Measurements from ENCODE around the gene EDNRA.

EDNRA gene

GRCh38 chr4:147539959-147540358 lies 59.1 kb downstream of the EDNRA start:
- DNase-seq (ENCODE audit: low read depth in 2 of 2) = no peak

GRCh38 chr4:147542229-147542990 lies 61.5 kb downstream of the EDNRA start:
- no peak for DNase-seq (ENCODE audit: low read depth in 2 of 2)

GRCh38 chr4:147543034-147543433 lies 62.1 kb downstream of the EDNRA start:
- no peak for DNase-seq (ENCODE audit: low read depth in 2 of 2)

- no peak for DNase-seq (ENCODE audit: low read depth in 2 of 2)
These were observed 65.5 kb downstream of the EDNRA start for GRCh38 chr4:147546349-147546748.

- DNase-seq (ENCODE audit: low read depth in 2 of 2) = no peak
These were observed 66.6 kb downstream of the EDNRA start for GRCh38 chr4:147547314-147548056.

GRCh38 chr4:147548256-147548655 lies 67.4 kb downstream of the EDNRA start:
- DNase-seq (ENCODE audit: low read depth in 2 of 2) = no peak

- DNase-seq (ENCODE audit: low read depth in 2 of 2) = no peak
These were observed 69.8 kb downstream of the EDNRA start for GRCh38 chr4:147550626-147551246.

GRCh38 chr4:147560625-147561024 lies 79.7 kb downstream of the EDNRA start:
- DNase-seq (ENCODE audit: low read depth in 2 of 2) = no peak

GRCh38 chr4:147566762-147567161 lies 85.9 kb downstream of the EDNRA start:
- no peak for DNase-seq (ENCODE audit: low read depth in 2 of 2)

- no peak for DNase-seq (ENCODE audit: low read depth in 2 of 2)
These were observed 86.4 kb downstream of the EDNRA start for GRCh38 chr4:147567276-147567675.

GRCh38 chr4:147570616-147571015 lies 89.7 kb downstream of the EDNRA start:
- no peak for DNase-seq (ENCODE audit: low read depth in 2 of 2)

GRCh38 chr4:147571036-147571770 lies 90.3 kb downstream of the EDNRA start:
- DNase-seq (ENCODE audit: low read depth in 2 of 2) = no peak

- no peak for DNase-seq (ENCODE audit: low read depth in 2 of 2)
These were observed 95.2 kb downstream of the EDNRA start for GRCh38 chr4:147576084-147576483.

- no peak for DNase-seq (ENCODE audit: low read depth in 2 of 2)
These were observed 97.2 kb downstream of the EDNRA start for GRCh38 chr4:147578051-147578476.

GRCh38 chr4:147578593-147578992 lies 97.7 kb downstream of the EDNRA start:
- no peak for DNase-seq (ENCODE audit: low read depth in 2 of 2)

- DNase-seq (ENCODE audit: low read depth in 2 of 2) = no peak
These were observed 99.5 kb downstream of the EDNRA start for GRCh38 chr4:147580396-147580795.

- DNase-seq (ENCODE audit: low read depth in 2 of 2) = no peak
These were observed 100.9 kb downstream of the EDNRA start for GRCh38 chr4:147581606-147582350.

- no peak for DNase-seq (ENCODE audit: low read depth in 2 of 2)
These were observed 101.6 kb downstream of the EDNRA start for GRCh38 chr4:147582386-147583060.

GRCh38 chr4:147583876-147584275 lies 103.0 kb downstream of the EDNRA start:
- no peak for DNase-seq (ENCODE audit: low read depth in 2 of 2)

- DNase-seq (ENCODE audit: low read depth in 2 of 2) = no peak
These were observed 105.1 kb downstream of the EDNRA start for GRCh38 chr4:147586032-147586431.

- no peak for DNase-seq (ENCODE audit: low read depth in 2 of 2)
These were observed 105.7 kb downstream of the EDNRA start for GRCh38 chr4:147586637-147587036.

Data from stimulated activated CD4-positive, alpha-beta T cell treated with anti-CD3 and anti-CD28 coated beads, Interleukin-4, amount 100 ng/mL, for 48 hours (primary cell).